ENCODE measurements around the gene MYEOV.

The MYEOV gene

GRCh38 chr11:69288883-69289242, 5.1 kb upstream of the MYEOV start:
- DNase-seq, result no peak

GRCh38 chr11:69290806-69291205, 3.1 kb upstream of the MYEOV start:
- DNase-seq, result peak; percentile 2

- no peak for DNase-seq
These were observed 2.4 kb upstream of the MYEOV start for GRCh38 chr11:69291459-69292110.

- DNase-seq, result peak; percentile 57
These were observed 1.7 kb upstream of the MYEOV start for GRCh38 chr11:69292221-69292648.

- peak; percentile 2 for DNase-seq
These were observed 868 bp upstream of the MYEOV start for GRCh38 chr11:69293087-69293486.

- DNase-seq, result peak; percentile 10
These were observed 670 bp downstream of the MYEOV start for GRCh38 chr11:69294571-69295078.

- peak; percentile 2 for DNase-seq
These were observed 1.4 kb downstream of the MYEOV start for GRCh38 chr11:69295079-69295994.

- peak; percentile 8 for DNase-seq
These were observed 2.3 kb downstream of the MYEOV start for GRCh38 chr11:69295995-69296889.

GRCh38 chr11:69296890-69297786, 3.2 kb downstream of the MYEOV start:
- peak; percentile 64 for DNase-seq

GRCh38 chr11:69297787-69298266, 3.9 kb downstream of the MYEOV start:
- DNase-seq, result no peak

GRCh38 chr11:69298267-69299022, 4.5 kb downstream of the MYEOV start:
- peak; percentile 8 for DNase-seq

GRCh38 chr11:69299023-69299461, 5.1 kb downstream of the MYEOV start:
- DNase-seq, result no peak

GRCh38 chr11:69299572-69299971, 5.6 kb downstream of the MYEOV start:
- no peak for DNase-seq

GRCh38 chr11:69300120-69301060, 6.4 kb downstream of the MYEOV start:
- DNase-seq, result no peak

- no peak for DNase-seq
These were observed 7.1 kb downstream of the MYEOV start for GRCh38 chr11:69301081-69301454.

- DNase-seq, result no peak
These were observed 7.8 kb downstream of the MYEOV start for GRCh38 chr11:69301455-69302401.

GRCh38 chr11:69302447-69303020, 8.6 kb downstream of the MYEOV start:
- no peak for DNase-seq

- DNase-seq, result no peak
These were observed 9.5 kb downstream of the MYEOV start for GRCh38 chr11:69303427-69303826.

All from activated naive CD4-positive, alpha-beta T cell treated with anti-CD3 and anti-CD28 coated beads, Interleukin-2, amount 50 U/mL, for 16 hours (primary cell).